Skeletal muscle tissue (tissue), 4 donors: ENCODE results near the gene PRDM16. TPM values are rescaled to one million over a fixed set of nuclear protein-coding genes. Genes with fewer than 3 reads are reported as not detected.

Experiments
- H3K27ac ChIP-seq: one replicate; pipeline ENCODE4 v1.7.0; 2013; ENCODE audit warnings: mild to moderate bottlenecking, low read depth, low read length, inconsistent platforms
- H3K27me3 ChIP-seq, 3 donors: one replicate each; pipeline ENCODE4 v1.7.0; 2013; ENCODE audit warnings: low read length in 3 of 3; ENCODE audit not compliant: control insufficient read depth in 3 of 3, insufficient read depth in 3 of 3
- H3K36me3 ChIP-seq, 3 donors: one replicate each; pipeline ENCODE4 v1.7.0; 2013; ENCODE audit warnings: low read length in 3 of 3; ENCODE audit not compliant: control insufficient read depth in 3 of 3, insufficient read depth in 3 of 3
- H3K4me1 ChIP-seq, 3 donors: one replicate each; pipeline ENCODE4 v1.7.0; 2013; ENCODE audit warnings: low read length in 3 of 3, mild to moderate bottlenecking in 3 of 3; ENCODE audit not compliant: control insufficient read depth in 3 of 3, insufficient read depth in 3 of 3
- H3K4me3 ChIP-seq, 3 donors: one replicate each; pipeline ENCODE4 v1.7.0; 2013; ENCODE audit warnings: low read length in 3 of 3
- H3K9ac ChIP-seq, 3 donors: one replicate each; pipeline ENCODE4 v1.7.0; 2013; ENCODE audit warnings: low read length in 3 of 3, mild to moderate bottlenecking in 3 of 3, moderate library complexity in 2 of 3, low read depth in 1 of 3
- H3K9me3 ChIP-seq, 3 donors: one replicate each; pipeline ENCODE4 v1.7.0; 2013; ENCODE audit warnings: low read length in 3 of 3; ENCODE audit not compliant: control insufficient read depth in 3 of 3
- total RNA-seq: library from RNA; depleted of rRNA; stranded (reverse); fragments of >200 nt; gene quantifications from one replicate; pipeline ENCODE4 v1.2.3, GENCODE V29; 2014
- donor health status: Osteomylitis.

PRDM16 gene
- total RNA-seq, 1 donor from 2014 or later: 4.7 TPM

GRCh38 chr1:3428899-3429298 is 359.9 kb downstream of the PRDM16 start:
- Histone ChIP-seq H3K4me1 (peaks cover 0 to 7% (median 6%) of the 10 kb centered on the region in 3 donors), H3K27me3 (peaks cover 3 to 33% (median 16%) of the 10 kb centered on the region in 3 donors), H3K9me3 (no peaks in the 10 kb centered on the region), H3K27ac (no peak overlapping the region), H3K9ac (no peak overlapping the region), H3K36me3 (no peaks in the 10 kb centered on the region), H3K4me3 (no peak overlapping the region)

- Histone ChIP-seq H3K27ac (no peak overlapping the region), H3K9ac (no peak overlapping the region), H3K27me3 (peaks cover 3 to 29% (median 15%) of the 10 kb centered on the region in 3 donors), H3K4me3 (no peak overlapping the region), H3K4me1 (peaks cover 0 to 6% (median 3%) of the 10 kb centered on the region in 3 donors), H3K9me3 (no peaks in the 10 kb centered on the region), H3K36me3 (no peaks in the 10 kb centered on the region)
These were observed 360.3 kb downstream of the PRDM16 start for GRCh38 chr1:3429320-3429719.

- H3K27me3 ChIP-seq: peaks cover 4 to 24% (median 16%) of the 10 kb centered on the region in 3 donors
- no peak overlapping the region for H3K4me3 ChIP-seq
- no peak overlapping the region for H3K9ac ChIP-seq
- H3K9me3 ChIP-seq: no peaks in the 10 kb centered on the region
- no peaks in the 10 kb centered on the region for H3K36me3 ChIP-seq
- H3K27ac ChIP-seq: no peak overlapping the region
- peaks cover 0 to 1% (median 0%) of the 10 kb centered on the region in 3 donors for H3K4me1 ChIP-seq
These were observed 360.8 kb downstream of the PRDM16 start for GRCh38 chr1:3429766-3430165.

GRCh38 chr1:3430406-3430805 is 361.4 kb downstream of the PRDM16 start:
- H3K9ac ChIP-seq: no peak overlapping the region

GRCh38 chr1:3430820-3431219 is 361.8 kb downstream of the PRDM16 start:
- no peak overlapping the region for H3K27ac ChIP-seq
- no peak overlapping the region for H3K9ac ChIP-seq
- H3K27me3 ChIP-seq: peaks cover 9 to 22% (median 18%) of the 10 kb centered on the region in 3 donors
- H3K36me3 ChIP-seq: no peaks in the 10 kb centered on the region
- no peaks in the 10 kb centered on the region for H3K4me1 ChIP-seq
- H3K4me3 ChIP-seq: no peak overlapping the region
- H3K9me3 ChIP-seq: no peaks in the 10 kb centered on the region

More at GRCh38 chr1:3430406-3430805, 361.4 kb downstream of the PRDM16 start:
- no peaks in the 10 kb centered on the region for H3K9me3 ChIP-seq
- no peak overlapping the region for H3K4me3 ChIP-seq
- H3K27me3 ChIP-seq: peaks cover 5 to 22% (median 18%) of the 10 kb centered on the region in 3 donors
- no peaks in the 10 kb centered on the region for H3K4me1 ChIP-seq
- H3K36me3 ChIP-seq: no peaks in the 10 kb centered on the region
- no peak overlapping the region for H3K27ac ChIP-seq

GRCh38 chr1:3431266-3431665 is 362.3 kb downstream of the PRDM16 start:
- Histone ChIP-seq H3K27ac (no peak overlapping the region), H3K4me1 (no peaks in the 10 kb centered on the region), H3K36me3 (no peaks in the 10 kb centered on the region), H3K4me3 (no peak overlapping the region), H3K9me3 (no peaks in the 10 kb centered on the region), H3K9ac (no peak overlapping the region), H3K27me3 (peaks cover 9 to 24% (median 20%) of the 10 kb centered on the region in 3 donors)

GRCh38 chr1:3431686-3432085 is 362.7 kb downstream of the PRDM16 start:
- Histone ChIP-seq H3K36me3 (no peaks in the 10 kb centered on the region), H3K27ac (no peak overlapping the region), H3K4me3 (no peak overlapping the region), H3K9ac (no peak overlapping the region), H3K9me3 (no peaks in the 10 kb centered on the region), H3K4me1 (no peaks in the 10 kb centered on the region), H3K27me3 (peaks cover 8 to 28% (median 24%) of the 10 kb centered on the region in 3 donors)

GRCh38 chr1:3432306-3432705 is 363.3 kb downstream of the PRDM16 start:
- Histone ChIP-seq H3K4me3 (no peak overlapping the region), H3K9me3 (no peaks in the 10 kb centered on the region), H3K4me1 (no peaks in the 10 kb centered on the region), H3K36me3 (no peaks in the 10 kb centered on the region), H3K27ac (no peak overlapping the region), H3K9ac (no peak overlapping the region), H3K27me3 (peaks cover 6 to 34% (median 30%) of the 10 kb centered on the region in 3 donors)

GRCh38 chr1:3433076-3433475 is 364.1 kb downstream of the PRDM16 start:
- H3K36me3 ChIP-seq: no peaks in the 10 kb centered on the region
- H3K4me3 ChIP-seq: no peak overlapping the region
- H3K9ac ChIP-seq: no peak overlapping the region
- H3K9me3 ChIP-seq: no peaks in the 10 kb centered on the region
- H3K27ac ChIP-seq: no peak overlapping the region
- H3K4me1 ChIP-seq: no peaks in the 10 kb centered on the region
- peaks cover 6 to 34% (median 31%) of the 10 kb centered on the region in 3 donors for H3K27me3 ChIP-seq

- no peak overlapping the region for H3K27ac ChIP-seq
- no peak overlapping the region for H3K9ac ChIP-seq
- no peaks in the 10 kb centered on the region for H3K36me3 ChIP-seq
- H3K9me3 ChIP-seq: no peaks in the 10 kb centered on the region
- peaks cover 6 to 35% (median 31%) of the 10 kb centered on the region in 3 donors for H3K27me3 ChIP-seq
- H3K4me3 ChIP-seq: no peak overlapping the region
- no peaks in the 10 kb centered on the region for H3K4me1 ChIP-seq
These were observed 364.8 kb downstream of the PRDM16 start for GRCh38 chr1:3433596-3434320.
